Measurements from ENCODE around the gene SRSF11.

Gene SRSF11

DNA sequence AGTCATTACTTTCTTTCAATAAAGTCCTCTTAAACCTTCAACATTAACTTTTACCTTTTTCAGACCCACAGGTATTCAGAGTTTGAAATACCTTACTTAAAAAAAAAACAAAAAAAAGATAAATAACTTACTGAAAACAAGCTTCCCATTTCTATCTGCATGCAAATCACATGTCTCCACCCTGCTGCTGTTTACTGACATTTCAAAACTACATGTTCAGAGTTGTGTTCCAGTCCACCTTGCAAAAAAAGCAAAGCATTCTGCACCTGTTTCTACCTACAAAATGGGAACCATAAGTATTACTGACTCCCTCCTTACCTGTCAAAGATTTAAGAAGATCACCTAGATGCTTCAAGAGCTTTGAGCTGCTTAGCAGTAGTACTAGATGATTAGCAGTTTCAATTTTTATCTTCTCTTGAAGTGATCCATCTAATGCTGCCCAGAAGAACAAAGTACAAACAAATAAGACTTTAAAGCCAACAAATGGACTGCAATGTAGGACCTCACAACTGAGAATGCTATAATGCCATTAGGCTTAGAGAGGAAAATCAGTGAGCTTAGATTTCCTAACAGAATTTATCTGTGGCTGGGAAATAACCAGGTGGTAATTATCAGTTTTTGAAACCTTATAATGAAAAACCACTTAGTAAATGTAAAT, 72.1 kb downstream of the SRSF11 start:
- Histone ChIP-seq H3K4me3 (no peak overlapping the region), H3K27ac (no peak overlapping the region)

DNA sequence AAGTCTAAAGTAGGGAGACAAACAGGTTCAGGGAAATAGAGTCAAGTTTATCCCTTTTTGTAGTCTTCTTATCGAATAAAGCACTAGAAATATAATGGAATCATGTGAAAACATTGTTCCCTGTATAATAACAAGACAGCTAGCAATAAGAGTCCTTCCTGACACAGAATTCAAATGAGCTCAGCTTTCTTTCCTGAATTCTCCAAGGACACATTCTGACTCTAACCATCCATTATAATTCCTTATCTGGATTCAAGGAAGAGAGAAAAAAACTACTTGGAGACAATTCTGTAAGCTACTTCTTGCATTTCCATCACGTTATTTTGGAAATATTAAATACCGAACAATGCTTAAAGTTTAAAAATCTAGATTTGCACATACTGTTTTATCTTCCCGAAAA, 74.6 kb downstream of the SRSF11 start:
- H3K27ac ChIP-seq: no peak overlapping the region
- no peak overlapping the region for H3K4me3 ChIP-seq

DNA sequence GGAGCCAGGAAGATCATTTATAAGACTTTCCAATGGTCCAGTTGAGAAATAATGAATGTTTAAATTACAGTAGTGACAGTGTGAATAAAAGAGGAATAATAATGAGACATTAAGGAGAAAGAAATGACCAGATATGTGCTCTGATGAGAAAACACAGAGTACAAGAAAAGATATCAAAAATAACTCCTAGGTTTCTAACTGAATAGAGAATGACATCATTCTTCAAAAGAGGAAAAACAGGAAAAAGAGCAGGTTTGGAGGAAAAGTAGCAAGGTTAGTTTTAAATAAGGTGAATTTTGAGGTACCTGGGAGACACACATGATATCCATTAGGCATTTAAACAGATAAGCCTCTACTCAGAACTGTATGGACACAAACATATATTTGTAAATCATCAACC, 78.3 kb downstream of the SRSF11 start:
- H3K4me3 ChIP-seq: no peak overlapping the region
- H3K27ac ChIP-seq: no peak overlapping the region
